SK-N-MC (cell line): Measurements from ENCODE around the gene APEX1.

Experiments
- DNase-seq: peaks from one replicate; pipeline ENCODE4 v3.0.0-alpha.2; 2011; ENCODE audit warnings: low read depth, low spot score
- H3K27ac ChIP-seq: fragments of 200-600 bp; sonication (generic); 2 replicates; pipeline ENCODE4 v1.5.1; 2016; ENCODE audit warnings: mixed run types
- H3K36me3 ChIP-seq: fragments of 200-600 bp; sonication (generic); 2 replicates; pipeline ENCODE4 v1.6.1; 2017; ENCODE audit warnings: antibody characterized with exemption, low read length, mixed read lengths; ENCODE audit not compliant: insufficient read depth
- H3K4me3 ChIP-seq: fragments of 200-600 bp; sonication (generic); 2 replicates; pipeline ENCODE4 v1.5.1; 2016
- H3K9ac ChIP-seq: fragments of 200-600 bp; sonication (generic); 2 replicates; pipeline ENCODE4 v1.8.0; 2017; ENCODE audit warnings: mixed run types, mixed read lengths; ENCODE audit not compliant: insufficient read length
- H3K9me3 ChIP-seq: fragments of 200-600 bp; sonication (generic); 2 replicates; pipeline ENCODE4 v1.6.1; 2017; ENCODE audit warnings: low read depth, mild to moderate bottlenecking, antibody characterized with exemption, low read length, moderate library complexity, mixed read lengths
- EZH2 ChIP-seq: fragments of 200-600 bp; sonication (generic); IDR thresholded peaks from one replicate; pipeline ENCODE4 v1.6.1; 2017; ENCODE audit warnings: antibody characterized with exemption
- FOXP2 ChIP-seq: optimal IDR thresholded peaks from 2 replicates; pipeline ENCODE3; 2011; ENCODE audit warnings: mild to moderate bottlenecking, moderate library complexity; ENCODE audit not compliant: insufficient read depth; ENCODE audit errors: extremely low read length, control extremely low read depth
- POLR2AphosphoS5 ChIP-seq: IDR thresholded peaks from 2 replicates; pipeline ENCODE4 v1.6.1; 2012; ENCODE audit warnings: mild to moderate bottlenecking, low read depth, low read length, borderline replicate concordance

APEX1 gene

GRCh38 chr14:20417250-20418186 is 37.5 kb upstream of the APEX1 start:
- Histone ChIP-seq H3K4me3 (no peak overlapping the region), H3K9ac (no peak overlapping the region), H3K9me3 (no peaks in the 10 kb centered on the region), H3K27ac (no peak overlapping the region), H3K36me3 (no peaks in the 10 kb centered on the region)
- no peak for TF ChIP-seq EZH2
- no peak for TF ChIP-seq FOXP2
- no peak for TF ChIP-seq POLR2AphosphoS5
- no peak for DNase-seq

GRCh38 chr14:20418501-20418909 is 36.5 kb upstream of the APEX1 start:
- Histone ChIP-seq H3K9me3 (no peaks in the 10 kb centered on the region), H3K9ac (no peak overlapping the region), H3K27ac (no peak overlapping the region), H3K4me3 (no peak overlapping the region), H3K36me3 (no peaks in the 10 kb centered on the region)
- TF ChIP-seq FOXP2 = no peak
- no peak for TF ChIP-seq EZH2
- no peak for TF ChIP-seq POLR2AphosphoS5
- DNase-seq = no peak

- H3K9me3 ChIP-seq = no peaks in the 10 kb centered on the region
- no peak overlapping the region for H3K4me3 ChIP-seq
- DNase-seq = no peak
- no peak overlapping the region for H3K9ac ChIP-seq
- no peak overlapping the region for H3K27ac ChIP-seq
- H3K36me3 ChIP-seq = no peaks in the 10 kb centered on the region
- TF ChIP-seq FOXP2 = no peak
- no peak for TF ChIP-seq POLR2AphosphoS5
- no peak for TF ChIP-seq EZH2
Measured at GRCh38 chr14:20419419-20419818, 35.6 kb upstream of the APEX1 start.

- Histone ChIP-seq H3K27ac (no peak overlapping the region), H3K9me3 (no peaks in the 10 kb centered on the region), H3K9ac (no peak overlapping the region), H3K36me3 (no peaks in the 10 kb centered on the region), H3K4me3 (no peak overlapping the region)
- TF ChIP-seq FOXP2 (no peak), POLR2AphosphoS5 (no peak), EZH2 (no peak)
- DNase-seq = no peak
Measured at GRCh38 chr14:20421267-20421666, 33.8 kb upstream of the APEX1 start.

GRCh38 chr14:20422886-20423285 is 32.1 kb upstream of the APEX1 start:
- no peak for DNase-seq
- no peaks in the 10 kb centered on the region for H3K9me3 ChIP-seq
- H3K4me3 ChIP-seq = no peak overlapping the region
- H3K9ac ChIP-seq = no peak overlapping the region
- H3K36me3 ChIP-seq = no peaks in the 10 kb centered on the region
- no peak overlapping the region for H3K27ac ChIP-seq
- TF ChIP-seq POLR2AphosphoS5 (no peak), FOXP2 (no peak), EZH2 (no peak)

- H3K36me3 ChIP-seq = no peaks in the 10 kb centered on the region
- TF ChIP-seq FOXP2 (no peak), EZH2 (no peak), POLR2AphosphoS5 (no peak)
- no peak overlapping the region for H3K9ac ChIP-seq
- no peak overlapping the region for H3K27ac ChIP-seq
- DNase-seq = no peak
- H3K4me3 ChIP-seq = no peak overlapping the region
- no peaks in the 10 kb centered on the region for H3K9me3 ChIP-seq
Measured at GRCh38 chr14:20424851-20425250, 30.2 kb upstream of the APEX1 start.

GRCh38 chr14:20427231-20428009 is 27.6 kb upstream of the APEX1 start:
- no peak overlapping the region for H3K4me3 ChIP-seq
- H3K9ac ChIP-seq = no peak overlapping the region
- no peaks in the 10 kb centered on the region for H3K36me3 ChIP-seq
- H3K27ac ChIP-seq = no peak overlapping the region
- no peaks in the 10 kb centered on the region for H3K9me3 ChIP-seq
- no peak for DNase-seq
- TF ChIP-seq POLR2AphosphoS5 = no peak
- TF ChIP-seq EZH2 = no peak
- no peak for TF ChIP-seq FOXP2

GRCh38 chr14:20428010-20428365 is 27.0 kb upstream of the APEX1 start:
- Histone ChIP-seq H3K9me3 (no peaks in the 10 kb centered on the region), H3K4me3 (no peak overlapping the region), H3K9ac (no peak overlapping the region), H3K27ac (no peak overlapping the region), H3K36me3 (no peaks in the 10 kb centered on the region)
- no peak for TF ChIP-seq EZH2
- TF ChIP-seq POLR2AphosphoS5 = no peak
- no peak for TF ChIP-seq FOXP2
- DNase-seq = no peak
